Vagina (tissue), 2 donors: ENCODE measurements around the gene TNFRSF14.

ENCODE experiments used
- CTCF ChIP-seq, 3 experiments: fragments of 450-650 bp in 2 of 3; fragments of 200-600 bp in 1 of 3; sonication (generic) in 1 of 3; IDR thresholded peaks; one replicate each; pipeline ENCODE4 v1.5.1; 2017 to 2019; ENCODE audit warnings: antibody characterized with exemption in 3 of 3, mild to moderate bottlenecking in 2 of 3, moderate library complexity in 2 of 3
- POLR2A ChIP-seq, 2 donors: fragments of 450-650 bp; IDR thresholded peaks; one replicate each; pipeline ENCODE4 v1.6.1; 2017; ENCODE audit warnings: antibody characterized with exemption in 2 of 2, mild to moderate bottlenecking in 2 of 2, moderate library complexity in 2 of 2
- POLR2AphosphoS5 ChIP-seq, 2 donors: sonication (generic); formaldehyde crosslinking; IDR thresholded peaks; one replicate each; pipeline ENCODE4 v1.9.0; 2017; ENCODE audit warnings: antibody characterized with exemption in 2 of 2, mild to moderate bottlenecking in 2 of 2, low read depth in 1 of 2; ENCODE audit not compliant: insufficient read depth in 1 of 2

GRCh38 chr1:2523891-2524609 is 32.1 kb upstream of the TNFRSF14 start:
- TF ChIP-seq POLR2AphosphoS5 (IDR thresholded peaks at IDR 0.05; ENCODE audit: insufficient read depth in 1 of 2, low read depth in 1 of 2) (no peak), CTCF (IDR thresholded peaks at IDR 0.05) (no peak), POLR2A (IDR thresholded peaks at IDR 0.05) (no peak)
